GM19238 (cell line): ENCODE results near the gene ZSCAN2.
"Not testable (repeated sequence)": the region's sequence is repeated elsewhere in the genome, so short reads cannot be mapped to it uniquely, and the experiment has no call there.

Experiments
- DNase-seq: peaks from one replicate; pipeline ENCODE4 v3.0.0; 2011; ENCODE audit warnings: low spot score; ENCODE audit not compliant: insufficient read length

Gene ZSCAN2

DNA sequence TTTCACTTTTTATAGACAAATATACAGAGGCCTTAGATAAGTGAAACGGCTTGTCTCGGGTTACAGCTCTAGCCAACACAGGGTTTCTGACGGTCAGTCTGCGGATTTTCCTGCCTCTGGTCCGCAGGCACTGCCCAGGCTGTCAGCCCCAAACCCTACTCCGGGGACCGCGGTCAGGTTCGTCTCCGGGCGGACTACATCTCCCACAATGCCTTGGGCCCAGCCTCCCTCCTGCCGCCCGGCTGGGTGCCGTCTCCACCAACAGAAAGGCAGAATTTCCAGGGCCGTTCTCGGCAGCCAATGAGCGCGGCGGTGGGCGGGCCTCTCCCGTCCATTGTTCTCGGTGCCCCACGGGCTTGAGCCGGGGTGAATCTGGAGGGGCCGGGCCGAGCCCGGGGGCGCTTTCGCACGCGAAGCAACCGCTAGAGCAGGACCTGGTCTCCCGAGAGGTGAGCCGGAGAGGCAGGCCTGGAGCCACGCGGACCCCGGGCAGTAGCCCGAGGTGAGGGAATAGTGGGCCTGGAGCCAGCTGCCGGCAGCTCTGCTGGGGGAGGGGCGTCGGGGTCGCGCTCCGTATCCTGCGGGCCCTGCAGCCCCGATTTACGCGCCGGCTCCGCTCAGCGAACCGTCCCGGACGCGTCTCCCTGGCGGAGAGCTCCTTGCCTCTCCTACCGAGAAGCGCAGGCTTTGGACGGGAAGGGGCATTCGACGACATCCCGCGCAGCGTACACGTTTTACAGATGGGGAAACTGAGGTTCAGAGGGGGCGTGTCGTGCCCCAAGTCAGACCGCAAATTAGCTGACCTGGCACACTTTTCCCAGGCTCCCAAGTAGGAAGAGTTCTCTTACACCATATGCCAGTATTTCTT is at the start of gene ZSCAN2:
Gene ZSCAN2 (plus strand): TSS at position 323 of the 868 bp plus-strand sequence. CDS start 2,919 bp downstream, outside the sequence.
- peak; percentile 97 for DNase-seq

- not testable (repeated sequence) for DNase-seq
Observed at GRCh38 chr15:84551624-84552023, 49.2 kb upstream of the ZSCAN2 start.

DNA sequence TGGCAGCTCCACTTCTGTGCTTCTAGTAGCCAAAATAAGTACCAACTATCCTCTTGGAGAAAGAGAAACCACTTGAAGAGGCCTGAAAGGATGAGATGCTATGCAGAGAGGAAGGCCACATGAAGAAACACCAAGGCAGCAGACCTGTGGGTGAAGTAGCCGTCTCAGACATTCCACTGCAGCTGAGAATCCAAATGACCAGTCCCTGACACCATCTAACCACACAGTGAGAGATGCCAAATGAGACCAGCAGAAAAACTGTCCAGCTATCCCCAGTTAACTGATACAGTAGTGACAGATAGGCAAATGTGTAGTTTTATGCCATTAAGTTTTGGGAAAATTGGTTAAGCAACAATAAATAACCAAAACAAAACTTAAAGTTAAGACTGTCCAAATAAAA is 47.9 kb upstream of the ZSCAN2 start:
- DNase-seq, result no peak

GRCh38 chr15:84556690-84557089 is 44.1 kb upstream of the ZSCAN2 start:
- not testable (repeated sequence) for DNase-seq

GRCh38 chr15:84568021-84568420 is 32.8 kb upstream of the ZSCAN2 start:
- DNase-seq, result not testable (repeated sequence)

DNA sequence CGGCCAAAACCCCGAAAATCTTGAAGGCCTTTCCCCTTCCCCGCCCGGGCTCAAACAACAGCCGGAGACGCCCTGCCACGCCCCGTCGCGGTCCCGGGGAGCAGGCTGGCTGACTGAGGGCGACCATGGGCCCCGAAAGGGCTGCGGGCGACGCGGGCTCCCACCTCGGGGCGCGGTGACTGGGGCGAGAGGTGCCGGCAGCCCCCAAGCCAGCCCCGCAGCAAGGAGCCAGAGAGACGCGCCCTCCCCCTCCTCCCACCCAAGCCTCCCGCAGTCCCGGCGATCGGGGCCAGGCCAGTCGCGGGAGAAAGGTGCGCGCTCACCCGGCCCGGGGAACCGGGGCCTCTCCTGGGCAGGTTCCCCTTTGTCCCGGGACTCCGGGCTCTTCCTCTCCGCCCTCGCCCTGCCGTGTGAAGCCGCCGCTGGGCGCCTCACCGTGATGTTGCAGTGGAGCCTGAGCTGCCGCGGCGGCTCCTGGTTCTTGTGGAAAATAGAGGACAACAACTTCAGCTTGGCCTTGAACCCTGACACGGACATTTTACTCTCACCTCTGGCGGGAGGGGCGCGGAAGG is 30.6 kb upstream of the ZSCAN2 start:
- DNase-seq, result peak; percentile 22

GRCh38 chr15:84572231-84572630 is 28.6 kb upstream of the ZSCAN2 start:
- DNase-seq, result no peak

DNA sequence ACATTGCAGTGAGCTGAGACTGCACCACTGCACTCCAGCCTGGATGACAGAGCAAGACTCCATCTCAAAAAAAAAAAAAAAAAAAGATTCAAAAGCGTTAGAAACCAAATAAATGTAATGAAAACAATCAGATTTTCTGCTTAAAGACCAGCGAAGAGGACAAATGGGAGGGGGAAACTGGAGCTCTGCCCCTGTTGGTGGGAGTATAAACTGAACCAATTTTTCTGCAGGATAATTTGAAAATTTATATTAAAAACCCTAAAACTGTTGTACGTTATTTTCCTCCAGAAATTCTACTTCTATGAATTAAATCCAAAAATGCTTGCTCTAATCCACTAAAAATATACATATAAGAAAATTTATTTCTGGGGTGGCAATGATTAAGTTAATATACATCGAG is 25.3 kb upstream of the ZSCAN2 start:
- DNase-seq, result no peak

DNA sequence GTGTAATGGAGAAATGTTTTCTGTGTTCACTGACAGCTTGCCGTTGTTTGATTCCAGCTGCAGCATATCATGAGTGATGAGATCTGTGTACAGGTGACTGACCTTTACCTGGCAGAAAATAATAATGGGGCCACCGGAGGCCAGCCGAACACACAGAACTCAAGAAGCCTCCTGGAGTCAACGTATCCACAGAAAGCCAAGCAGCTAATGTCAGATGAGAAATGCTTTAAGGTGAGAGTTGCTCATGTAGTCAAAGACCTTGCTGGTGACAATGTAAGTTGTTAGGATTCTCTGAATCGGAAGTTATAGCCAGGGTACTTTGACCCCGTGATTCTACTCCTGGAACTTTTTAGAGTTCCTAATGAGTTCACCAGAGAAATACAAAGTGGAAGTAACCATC is 22.9 kb upstream of the ZSCAN2 start:
- DNase-seq, result not testable (repeated sequence)

DNA sequence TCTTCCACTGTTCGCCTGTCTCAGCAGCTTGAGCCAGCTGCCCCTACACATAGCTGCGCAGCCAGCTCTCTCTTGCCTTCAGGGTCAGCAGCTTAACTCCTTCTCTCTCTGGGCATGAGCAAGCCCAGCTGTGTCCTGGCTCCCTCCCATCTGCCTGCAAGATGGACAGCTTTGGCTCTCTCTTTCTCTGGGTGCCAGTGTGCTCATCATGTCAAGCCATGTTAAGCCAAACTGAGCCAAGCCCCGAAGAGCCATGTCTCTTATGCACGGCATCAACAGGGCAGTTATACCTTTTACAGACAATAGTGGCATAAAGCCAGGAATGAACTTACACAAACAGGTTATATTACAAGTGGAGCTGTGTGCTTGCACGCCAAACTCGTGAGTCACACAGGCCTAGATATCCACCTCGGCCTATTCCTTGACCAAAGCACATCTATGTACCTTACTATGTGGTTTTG is 21.5 kb upstream of the ZSCAN2 start:
- not testable (repeated sequence) for DNase-seq

GRCh38 chr15:84581676-84582428 is 19.0 kb upstream of the ZSCAN2 start:
- DNase-seq, result not testable (repeated sequence)

- no peak for DNase-seq
Observed at GRCh38 chr15:84582583-84583157, 18.1 kb upstream of the ZSCAN2 start.

- DNase-seq, result not testable (repeated sequence)
Observed at GRCh38 chr15:84583921-84584320, 16.9 kb upstream of the ZSCAN2 start.

GRCh38 chr15:84586696-84587095 is 14.1 kb upstream of the ZSCAN2 start:
- no peak for DNase-seq

DNA sequence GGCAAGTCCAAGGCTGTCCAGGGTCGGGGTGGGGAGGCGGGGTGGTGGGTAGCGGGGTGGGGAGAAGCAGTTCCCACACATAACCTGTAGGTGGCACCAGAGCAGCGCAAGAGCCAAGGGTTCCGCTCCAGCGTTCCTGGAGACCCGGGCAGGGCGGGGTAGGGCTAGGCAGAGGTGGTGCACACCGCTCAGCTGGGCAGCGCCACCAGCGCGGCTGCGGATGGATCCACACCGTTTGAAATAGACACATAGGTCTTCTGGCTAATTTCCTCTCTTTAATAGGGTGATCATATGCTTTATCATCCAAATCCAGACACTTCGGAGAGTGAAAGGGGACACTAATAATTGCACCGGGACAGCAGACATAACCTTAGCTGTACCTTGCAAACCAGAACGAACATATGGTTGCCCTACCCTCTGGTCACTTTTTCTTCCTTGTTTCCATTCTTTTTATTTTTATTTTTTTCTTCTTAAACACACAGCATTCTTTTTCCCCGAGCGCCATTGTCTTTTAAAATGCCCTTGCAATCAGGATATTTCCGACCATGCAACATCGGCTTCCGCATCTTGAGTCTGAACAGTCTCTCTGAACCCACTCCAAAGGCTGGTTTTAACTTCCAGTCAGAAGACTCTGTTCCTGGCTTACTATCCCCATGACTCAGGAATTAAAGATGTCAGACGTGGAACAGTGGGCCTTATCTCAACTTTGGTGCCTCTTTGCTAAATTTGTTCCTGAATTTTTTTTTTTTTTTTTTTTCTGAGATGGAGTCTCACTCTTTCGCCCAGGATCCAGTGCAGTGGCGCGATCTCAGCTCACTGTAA is 12.5 kb upstream of the ZSCAN2 start:
- DNase-seq, result peak; percentile 87

DNA sequence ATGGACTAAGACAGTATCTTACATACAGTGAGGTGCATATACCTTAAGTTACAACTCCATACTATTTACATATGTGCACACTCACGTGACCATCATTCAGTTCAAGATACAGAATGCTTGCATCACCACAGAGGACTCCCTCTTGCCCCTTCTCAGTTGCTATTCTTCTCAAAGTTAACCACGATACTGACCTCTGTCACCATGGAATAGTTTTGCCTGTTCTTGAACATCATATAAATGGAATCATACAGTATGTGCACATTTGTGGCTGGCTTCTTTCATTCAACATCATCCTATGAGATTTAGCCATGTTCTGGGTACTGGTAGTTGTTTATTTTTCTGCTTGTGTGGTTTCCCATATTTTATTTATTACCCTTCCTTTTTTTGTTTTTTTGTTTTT is 10.4 kb upstream of the ZSCAN2 start:
- DNase-seq, result no peak

GRCh38 chr15:84591815-84592214 is 9.0 kb upstream of the ZSCAN2 start:
- no peak for DNase-seq

DNA sequence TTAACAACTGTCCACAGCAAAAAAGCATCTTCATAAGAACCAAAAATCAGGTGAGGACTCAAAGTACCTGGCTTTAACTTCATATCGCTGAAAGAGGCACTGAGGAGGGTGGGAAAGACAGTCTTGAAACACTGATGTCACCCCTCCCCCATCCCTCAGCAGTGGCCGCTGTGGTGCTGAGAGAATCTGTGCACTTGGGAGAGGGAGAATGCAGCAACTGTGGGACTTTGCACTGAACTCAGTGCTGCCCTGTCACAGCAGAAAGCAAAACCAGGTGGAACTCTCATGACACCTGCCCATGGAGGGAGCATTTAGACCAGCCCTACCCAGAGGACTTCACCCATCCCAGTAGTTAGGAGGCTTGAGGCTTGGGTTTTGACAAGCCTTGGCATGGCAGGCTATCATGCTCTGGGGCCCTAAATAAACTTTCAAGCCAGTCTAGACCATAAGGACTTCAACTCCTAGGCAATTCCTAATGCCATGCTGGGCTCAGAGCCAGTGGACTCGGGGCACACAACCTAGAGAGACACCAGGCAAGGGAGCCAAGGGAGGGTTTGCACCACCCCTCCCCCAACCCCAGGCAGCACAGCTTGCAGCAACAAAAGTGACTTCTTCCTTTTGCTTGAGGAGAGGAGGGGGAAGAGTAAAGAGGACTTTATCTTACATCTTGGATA is 6.1 kb upstream of the ZSCAN2 start:
- no peak for DNase-seq

- no peak for DNase-seq
Observed at GRCh38 chr15:84595660-84596059, 5.1 kb upstream of the ZSCAN2 start.

GRCh38 chr15:84597296-84597695 is 3.5 kb upstream of the ZSCAN2 start:
- DNase-seq, result no peak
